Upper lobe of left lung (tissue), 6 donors: ENCODE measurements around the gene RETREG2. TPM values are rescaled to one million over a fixed set of nuclear protein-coding genes. Genes with fewer than 3 reads are reported as not detected.
A peak's percentile ranks its signal among the peaks of the same experiment; 100 is the strongest.

ENCODE experiments used
- ATAC-seq, 2 donors: fragments of 200-7000 bp; cut with Tn5 transposase; one replicate each; pipeline ENCODE4 v1.9.1; 2022; ENCODE audit warnings: mild to moderate bottlenecking in 2 of 2, moderate library complexity in 2 of 2; ENCODE audit not compliant: low FRiP score in 2 of 2
- DNase-seq, 2 donors: peaks; one replicate each; pipeline ENCODE4 v3.0.0-alpha.2; 2019 to 2020
- H3K27ac ChIP-seq, 4 donors: fragments of 200-600 bp; sonication (generic); one replicate each; pipeline ENCODE4 v1.5.1; 2016 to 2019
- H3K27me3 ChIP-seq, 4 donors: fragments of 200-600 bp; sonication (generic); one replicate each; pipeline ENCODE4 v1.5.1; 2017 to 2019
- H3K36me3 ChIP-seq, 4 donors: fragments of 200-600 bp; sonication (generic); one replicate each; pipeline ENCODE4 v1.5.1; 2016 to 2019
- H3K4me1 ChIP-seq, 4 donors: fragments of 200-600 bp; sonication (generic); one replicate each; pipeline ENCODE4 v1.5.1; 2018 to 2019
- H3K4me3 ChIP-seq, 4 donors: fragments of 200-600 bp; sonication (generic); one replicate each; pipeline ENCODE4 v1.5.1; 2017 to 2019; ENCODE audit warnings: mild to moderate bottlenecking in 2 of 4, moderate library complexity in 1 of 4
- H3K9me3 ChIP-seq, 4 donors: fragments of 200-600 bp; sonication (generic); one replicate each; pipeline ENCODE4 v1.5.1; 2018 to 2019
- CTCF ChIP-seq, 6 experiments: fragments of 450-650 bp in 4 of 6; fragments of 200-600 bp in 2 of 6; sonication (generic) in 2 of 6; IDR thresholded peaks; one replicate each; pipeline ENCODE4 v1.5.1; 2016 to 2019; ENCODE audit warnings: antibody characterized with exemption in 6 of 6
- EP300 ChIP-seq, 4 donors: sonication (generic); formaldehyde crosslinking; IDR thresholded peaks; one replicate each; pipeline ENCODE4 v1.5.1; 2017; ENCODE audit warnings: antibody characterized with exemption in 4 of 4, control low read depth in 2 of 4
- POLR2A ChIP-seq, 4 donors: fragments of 450-650 bp; IDR thresholded peaks; one replicate each; pipeline ENCODE4 v1.5.1; 2016 to 2017; ENCODE audit warnings: antibody characterized with exemption in 4 of 4, mild to moderate bottlenecking in 2 of 4
- POLR2AphosphoS5 ChIP-seq, 2 donors: sonication (generic); formaldehyde crosslinking; IDR thresholded peaks; one replicate each; pipeline ENCODE4 v1.5.1; 2017; ENCODE audit warnings: antibody characterized with exemption in 2 of 2
- WGBS, 2 donors: methylation state at CpG; one replicate each; pipeline ENCODE4 v1.1.5; 2017 to 2018; 5-methylcytosine and 5-hydroxymethylcytosine counted together
- total RNA-seq, 6 donors: library from RNA; depleted of rRNA in 4 of 6; stranded (reverse); fragments of >200 nt in 4 of 6; gene quantifications; one replicate each; pipeline versions ENCODE4 v1.1.0 to v1.2.1, GENCODE V29; 2016 to 2021
- donor health status: DM: no; HTN: no; CAD: no; lungs with moderate emphysema.
- donor health status: DM: no; HTN: yes; CAD: no; lungs with severe emphysema.

Gene RETREG2
- total RNA-seq, 6 donors from 2014 or later, result 46.1 to 100 (median 60.5) TPM

- DNase-seq (no peak), ATAC-seq (no peak)
- no peak for TF ChIP-seq POLR2AphosphoS5 (IDR thresholded peaks at IDR 0.05)
- TF ChIP-seq POLR2A (IDR thresholded peaks at IDR 0.05), result no peak
- TF ChIP-seq CTCF (IDR thresholded peaks at IDR 0.05), result no peak
- Histone ChIP-seq H3K27me3 (no peaks in the 10 kb centered on the region), H3K9me3 (no peaks in the 10 kb centered on the region), H3K4me1 (peaks cover 10 to 12% (median 11%) of the 10 kb centered on the region in 4 donors), H3K27ac (peak overlapping the region; percentile 77 to 94 (median 94)), H3K4me3 (peak overlapping the region; percentile 48 to 76 (median 67)), H3K36me3 (peaks cover 0 to 24% (median 11%) of the 10 kb centered on the region in 4 donors)
- WGBS, 2 donors, result 10 to 11% methylated on average over 18 of the region's 18 CpGs
These were observed 18.3 kb upstream of the RETREG2 start for GRCh38 chr2:219159771-219160185.

- 0 to 2% methylated on average over 23 to 54 of the region's 70 CpGs for WGBS, 2 donors
- Histone ChIP-seq H3K27ac (peak within 1 kb of the TSS; percentile 77 to 94 (median 94)), H3K4me1 (peaks cover 10 to 12% (median 11%) of the 10 kb centered on the region in 4 donors), H3K9me3 (no peaks in the 10 kb centered on the region), H3K36me3 (peaks cover 0 to 22% (median 11%) of the 10 kb centered on the region in 4 donors), H3K4me3 (peak within 1 kb of the TSS; percentile 48 to 76 (median 67)), H3K27me3 (no peaks in the 10 kb centered on the region)
- TF ChIP-seq CTCF (IDR thresholded peaks at IDR 0.05) (peak; percentile 96 to 99 (median 98)), POLR2AphosphoS5 (IDR thresholded peaks at IDR 0.05) (peak; percentile 32 to 71), POLR2A (IDR thresholded peaks at IDR 0.05) (peak in 1 of 4 donors; percentile 84), EP300 (IDR thresholded peaks at IDR 0.05) (no peak)
- peak; percentile 98 for ATAC-seq
- DNase-seq, result peak; percentile 99 to 100
These were observed 17.7 kb upstream of the RETREG2 start, which contains the start of gene NHEJ1 for GRCh38 chr2:219160186-219161017. TSS of gene NHEJ1 (minus strand) at chr2:219160815. CDS start at chr2:219158362, 2,453 bp downstream.

GRCh38 chr2:219161097-219161496, 17.0 kb upstream of the RETREG2 start:
- H3K4me3 ChIP-seq, result peak overlapping the region in 3 of 4 donors; percentile 60 to 76 (median 74)
- TF ChIP-seq POLR2A (IDR thresholded peaks at IDR 0.05) (no peak), POLR2AphosphoS5 (IDR thresholded peaks at IDR 0.05) (no peak), CTCF (IDR thresholded peaks at IDR 0.05) (no peak), EP300 (IDR thresholded peaks at IDR 0.05) (no peak)
- ATAC-seq, result no peak
- peak overlapping the region; percentile 77 to 94 (median 94) for H3K27ac ChIP-seq
- no peaks in the 10 kb centered on the region for H3K9me3 ChIP-seq
- 72 to 78% methylated on average over 4 of the region's 4 CpGs for WGBS, 2 donors
- H3K36me3 ChIP-seq, result peaks cover 0 to 15% (median 9%) of the 10 kb centered on the region in 4 donors
- DNase-seq, result no peak
- H3K27me3 ChIP-seq, result no peaks in the 10 kb centered on the region
- H3K4me1 ChIP-seq, result peaks cover 10 to 12% (median 11%) of the 10 kb centered on the region in 4 donors

- Histone ChIP-seq H3K27ac (no peak overlapping the region), H3K4me3 (no peak overlapping the region), H3K36me3 (no peaks in the 10 kb centered on the region), H3K27me3 (no peaks in the 10 kb centered on the region), H3K9me3 (no peaks in the 10 kb centered on the region), H3K4me1 (peaks cover 10 to 12% (median 11%) of the 10 kb centered on the region in 4 donors)
- WGBS, 2 donors, result 94 to 100% methylated on average over 6 of the region's 6 CpGs
- ATAC-seq (no peak), DNase-seq (no peak)
- TF ChIP-seq POLR2A (IDR thresholded peaks at IDR 0.05) (no peak), CTCF (IDR thresholded peaks at IDR 0.05) (no peak), EP300 (IDR thresholded peaks at IDR 0.05) (no peak), POLR2AphosphoS5 (IDR thresholded peaks at IDR 0.05) (no peak)
These were observed 14.9 kb upstream of the RETREG2 start for GRCh38 chr2:219163156-219163555.
